ENCODE measurements around the gene GNAL.

GRCh38 chr18:11762429-11762828, 73.4 kb downstream of the GNAL start:
- no peak for TF ChIP-seq POLR2A (IDR thresholded peaks at IDR 0.05)
- TF ChIP-seq, protein P1, sequence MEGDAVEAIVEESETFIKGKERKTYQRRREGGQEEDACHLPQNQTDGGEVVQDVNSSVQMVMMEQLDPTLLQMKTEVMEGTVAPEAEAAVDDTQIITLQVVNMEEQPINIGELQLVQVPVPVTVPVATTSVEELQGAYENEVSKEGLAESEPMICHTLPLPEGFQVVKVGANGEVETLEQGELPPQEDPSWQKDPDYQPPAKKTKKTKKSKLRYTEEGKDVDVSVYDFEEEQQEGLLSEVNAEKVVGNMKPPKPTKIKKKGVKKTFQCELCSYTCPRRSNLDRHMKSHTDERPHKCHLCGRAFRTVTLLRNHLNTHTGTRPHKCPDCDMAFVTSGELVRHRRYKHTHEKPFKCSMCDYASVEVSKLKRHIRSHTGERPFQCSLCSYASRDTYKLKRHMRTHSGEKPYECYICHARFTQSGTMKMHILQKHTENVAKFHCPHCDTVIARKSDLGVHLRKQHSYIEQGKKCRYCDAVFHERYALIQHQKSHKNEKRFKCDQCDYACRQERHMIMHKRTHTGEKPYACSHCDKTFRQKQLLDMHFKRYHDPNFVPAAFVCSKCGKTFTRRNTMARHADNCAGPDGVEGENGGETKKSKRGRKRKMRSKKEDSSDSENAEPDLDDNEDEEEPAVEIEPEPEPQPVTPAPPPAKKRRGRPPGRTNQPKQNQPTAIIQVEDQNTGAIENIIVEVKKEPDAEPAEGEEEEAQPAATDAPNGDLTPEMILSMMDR (IDR thresholded peaks at IDR 0.05 in 4 of 5, conservative IDR thresholded peaks at IDR 0.05 in 1 of 5), result no peak
